ENCODE data around the gene AFAP1.

The AFAP1 gene

DNA sequence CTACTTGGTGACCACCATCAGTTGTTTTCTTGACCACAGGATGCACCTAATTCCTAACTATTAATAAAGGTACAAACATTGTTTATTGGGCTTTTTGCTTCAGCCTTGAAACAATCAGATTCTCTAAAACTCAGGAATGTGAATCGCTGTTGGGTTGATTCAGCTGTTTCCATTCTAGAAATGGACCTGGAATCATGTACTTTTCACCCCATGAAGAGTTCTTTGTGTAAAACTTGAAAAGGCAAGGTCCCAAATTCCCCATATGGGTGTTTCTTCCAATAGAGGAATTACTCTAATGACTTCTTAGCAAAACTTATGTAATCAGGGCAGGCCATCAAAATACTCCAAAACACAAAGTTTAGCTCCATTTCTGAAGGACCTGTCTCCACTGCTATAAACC lies 7.4 kb downstream of the AFAP1 start:
- TF ChIP-seq, protein P1, sequence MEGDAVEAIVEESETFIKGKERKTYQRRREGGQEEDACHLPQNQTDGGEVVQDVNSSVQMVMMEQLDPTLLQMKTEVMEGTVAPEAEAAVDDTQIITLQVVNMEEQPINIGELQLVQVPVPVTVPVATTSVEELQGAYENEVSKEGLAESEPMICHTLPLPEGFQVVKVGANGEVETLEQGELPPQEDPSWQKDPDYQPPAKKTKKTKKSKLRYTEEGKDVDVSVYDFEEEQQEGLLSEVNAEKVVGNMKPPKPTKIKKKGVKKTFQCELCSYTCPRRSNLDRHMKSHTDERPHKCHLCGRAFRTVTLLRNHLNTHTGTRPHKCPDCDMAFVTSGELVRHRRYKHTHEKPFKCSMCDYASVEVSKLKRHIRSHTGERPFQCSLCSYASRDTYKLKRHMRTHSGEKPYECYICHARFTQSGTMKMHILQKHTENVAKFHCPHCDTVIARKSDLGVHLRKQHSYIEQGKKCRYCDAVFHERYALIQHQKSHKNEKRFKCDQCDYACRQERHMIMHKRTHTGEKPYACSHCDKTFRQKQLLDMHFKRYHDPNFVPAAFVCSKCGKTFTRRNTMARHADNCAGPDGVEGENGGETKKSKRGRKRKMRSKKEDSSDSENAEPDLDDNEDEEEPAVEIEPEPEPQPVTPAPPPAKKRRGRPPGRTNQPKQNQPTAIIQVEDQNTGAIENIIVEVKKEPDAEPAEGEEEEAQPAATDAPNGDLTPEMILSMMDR (IDR thresholded peaks at IDR 0.05; ENCODE audit: borderline replicate concordance, control extremely low read depth, extremely low read depth, insufficient read depth, missing control alignments): no peak
- no peak for DNase-seq (ENCODE audit: low spot score)
- in situ Hi-C loops (cut with MboI; ENCODE audit: low sequenced_read_pairs, unreplicated experiment): no loop called here

DNA sequence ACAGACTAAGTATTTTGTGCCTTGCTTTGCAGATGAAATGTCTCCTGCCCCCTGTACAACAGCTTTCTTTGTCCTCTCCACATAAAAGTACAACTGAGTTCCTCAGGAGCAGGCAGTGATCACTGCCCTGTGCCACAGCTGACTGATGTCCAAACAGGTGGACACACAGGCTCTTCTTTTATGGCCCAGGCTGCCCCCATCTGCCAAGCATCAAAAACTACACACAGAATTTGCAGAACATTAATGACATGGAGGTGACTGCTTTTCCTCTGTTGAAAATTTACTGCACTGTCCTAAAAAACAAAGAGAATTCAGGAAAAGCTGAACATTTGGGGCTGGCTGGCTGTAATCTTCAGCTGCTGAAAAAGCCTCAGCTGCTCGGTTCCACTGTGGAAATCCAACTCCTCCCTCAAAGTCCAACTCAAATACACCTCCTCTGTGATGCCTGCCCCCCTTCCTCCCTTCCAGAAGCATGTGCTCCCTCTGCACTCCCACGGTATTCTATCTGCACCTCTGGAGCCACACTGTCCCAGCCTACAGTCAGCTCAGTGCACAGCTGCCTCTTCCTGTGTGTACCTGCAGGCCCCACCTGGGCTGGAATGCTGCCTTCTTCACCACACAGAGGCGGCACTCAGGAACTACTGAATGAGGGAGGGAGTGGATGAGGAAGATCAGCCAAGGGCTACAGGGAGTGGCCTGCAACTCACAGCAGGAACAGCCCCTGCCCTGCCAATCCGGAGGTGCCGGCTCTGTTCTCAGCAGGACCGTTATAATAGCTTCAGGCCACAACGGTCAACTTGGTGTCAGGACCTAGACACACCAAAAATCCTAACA lies 10.3 kb downstream of the AFAP1 start:
- no peak for DNase-seq (ENCODE audit: low spot score)
- in situ Hi-C loops (cut with MboI; ENCODE audit: low sequenced_read_pairs, unreplicated experiment): no loop called here
- TF ChIP-seq, protein P1 (IDR thresholded peaks at IDR 0.05; ENCODE audit: borderline replicate concordance, control extremely low read depth, extremely low read depth, insufficient read depth, missing control alignments): peak; percentile 12

DNA sequence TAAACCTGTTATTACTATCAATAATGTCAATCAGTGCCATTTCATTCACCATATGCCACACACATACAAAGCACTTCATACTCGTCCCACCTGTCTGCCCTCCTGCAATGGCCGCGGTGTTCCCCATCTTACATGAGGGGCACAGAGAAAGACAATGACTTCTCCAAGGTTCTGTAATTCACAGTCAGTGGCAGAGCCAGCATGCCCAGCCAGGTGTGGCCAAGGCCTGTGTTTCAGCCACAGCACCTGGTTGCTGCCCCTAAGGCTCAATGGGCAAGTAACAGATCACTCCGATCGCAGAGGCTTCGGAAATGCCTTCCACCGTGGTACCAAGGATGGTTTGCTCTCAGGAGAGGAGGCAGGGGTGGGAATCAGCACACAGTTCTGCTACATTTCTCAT lies 10.9 kb downstream of the AFAP1 start:
- in situ Hi-C loops (cut with MboI; ENCODE audit: low sequenced_read_pairs, unreplicated experiment): no loop called here
- TF ChIP-seq, protein P1 (IDR thresholded peaks at IDR 0.05; ENCODE audit: borderline replicate concordance, control extremely low read depth, extremely low read depth, insufficient read depth, missing control alignments): no peak
- no peak for DNase-seq (ENCODE audit: low spot score)

DNA sequence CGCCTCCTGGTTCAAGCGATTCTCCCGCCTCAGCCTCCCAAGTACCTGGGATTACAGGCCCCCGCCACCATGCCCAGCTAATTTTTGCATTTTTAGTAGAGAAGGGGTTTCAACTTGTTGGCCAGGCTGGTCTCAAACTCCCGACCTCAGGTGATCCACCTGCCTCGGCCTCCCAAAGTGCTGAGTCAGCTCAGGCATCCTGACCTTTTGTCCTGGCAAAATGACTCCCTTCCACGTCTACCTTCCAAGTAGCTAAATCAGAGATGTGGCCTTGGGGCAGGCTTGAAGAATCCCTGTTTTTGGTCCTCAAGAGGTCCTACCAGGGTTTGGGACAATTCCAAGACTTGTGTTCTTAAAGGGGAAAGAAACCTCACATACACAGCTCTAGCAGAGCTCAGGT lies 12.8 kb downstream of the AFAP1 start:
- TF ChIP-seq, protein P1 (IDR thresholded peaks at IDR 0.05; ENCODE audit: borderline replicate concordance, control extremely low read depth, extremely low read depth, insufficient read depth, missing control alignments): no peak
- in situ Hi-C loops (cut with MboI; ENCODE audit: low sequenced_read_pairs, unreplicated experiment): no loop called here
- DNase-seq (ENCODE audit: low spot score): no peak

DNA sequence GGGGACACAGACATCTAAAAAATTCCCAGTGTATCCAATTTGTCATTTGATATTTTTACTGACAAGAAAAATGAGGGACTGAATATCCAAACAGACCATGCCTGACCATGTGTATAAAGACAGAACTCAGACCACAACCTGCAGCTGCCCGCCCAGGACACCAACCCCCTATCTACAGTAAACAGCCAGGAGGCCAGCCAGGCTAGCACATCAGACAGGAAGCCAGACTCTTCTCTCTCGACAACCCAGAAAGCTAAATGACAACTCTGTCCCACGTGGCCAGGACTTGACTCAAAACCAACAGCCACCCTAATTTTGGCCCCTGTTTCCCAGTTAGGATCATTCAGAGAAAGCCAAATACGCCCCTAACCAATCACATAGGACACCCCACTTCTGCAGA lies 15.1 kb downstream of the AFAP1 start:
- DNase-seq (ENCODE audit: low spot score): no peak
- in situ Hi-C loops (cut with MboI; ENCODE audit: low sequenced_read_pairs, unreplicated experiment): no loop called here
- TF ChIP-seq, protein P1 (IDR thresholded peaks at IDR 0.05; ENCODE audit: borderline replicate concordance, control extremely low read depth, extremely low read depth, insufficient read depth, missing control alignments): no peak

DNA sequence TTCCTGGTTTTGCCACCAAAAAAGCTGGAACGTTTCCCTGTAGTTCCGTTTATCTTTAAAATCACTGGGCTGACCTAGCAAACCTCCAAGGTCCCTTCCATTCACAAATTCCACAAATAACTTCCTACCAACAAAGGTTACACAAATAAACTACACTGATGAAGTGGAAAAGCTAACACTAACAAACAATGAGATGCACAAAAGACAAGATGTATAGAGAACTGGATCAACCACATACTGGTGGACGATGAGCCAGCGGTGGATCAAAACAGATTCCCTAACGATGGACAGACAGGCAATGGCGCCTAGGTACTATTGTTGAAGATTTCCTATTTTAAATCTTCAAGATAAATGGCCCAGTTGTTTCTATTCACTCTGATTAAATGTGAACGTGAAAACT lies 15.5 kb downstream of the AFAP1 start:
- DNase-seq (ENCODE audit: low spot score): no peak
- in situ Hi-C loops (cut with MboI; ENCODE audit: low sequenced_read_pairs, unreplicated experiment): no loop called here
- TF ChIP-seq, protein P1 (IDR thresholded peaks at IDR 0.05; ENCODE audit: borderline replicate concordance, control extremely low read depth, extremely low read depth, insufficient read depth, missing control alignments): no peak
